GM03348 (cell line): ENCODE results near the gene PHKA2.

Source experiments
- DNase-seq: peaks from one replicate; pipeline ENCODE4 v3.0.0; 2012; ENCODE audit warnings: low spot score

The PHKA2 gene

GRCh38 chrX:18933617-18934016 lies 50.3 kb downstream of the PHKA2 start:
- no peak for DNase-seq

- peak; percentile 39 for DNase-seq
Measured at GRCh38 chrX:18931972-18932371, 51.9 kb downstream of the PHKA2 start.

DNA sequence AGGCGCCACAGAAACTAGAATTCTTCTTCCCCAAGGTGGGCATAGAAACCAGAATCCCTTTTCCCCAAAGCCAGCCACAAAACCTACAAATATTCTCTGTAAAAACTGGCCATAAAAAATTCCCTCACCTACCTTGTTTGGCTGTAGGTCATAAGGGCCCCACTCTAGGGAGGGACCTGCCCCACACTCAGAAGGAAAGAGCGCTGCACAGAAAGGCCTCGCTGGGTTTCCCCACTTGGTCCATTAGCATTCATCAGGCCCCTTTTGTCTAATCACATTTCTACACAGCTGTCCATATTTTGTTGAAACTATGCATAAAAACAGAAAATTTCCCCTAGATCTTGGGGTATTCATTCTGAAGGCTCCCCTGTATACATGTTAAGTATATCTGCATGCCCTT lies 54.1 kb downstream of the PHKA2 start:
- no peak for DNase-seq

- no peak for DNase-seq
Measured at GRCh38 chrX:18927558-18927957, 56.4 kb downstream of the PHKA2 start.

- DNase-seq: no peak
Measured at GRCh38 chrX:18924507-18925088, 59.3 kb downstream of the PHKA2 start.

GRCh38 chrX:18920566-18920965 lies 63.3 kb downstream of the PHKA2 start:
- no peak for DNase-seq

GRCh38 chrX:18920079-18920478 lies 63.8 kb downstream of the PHKA2 start:
- no peak for DNase-seq

DNA sequence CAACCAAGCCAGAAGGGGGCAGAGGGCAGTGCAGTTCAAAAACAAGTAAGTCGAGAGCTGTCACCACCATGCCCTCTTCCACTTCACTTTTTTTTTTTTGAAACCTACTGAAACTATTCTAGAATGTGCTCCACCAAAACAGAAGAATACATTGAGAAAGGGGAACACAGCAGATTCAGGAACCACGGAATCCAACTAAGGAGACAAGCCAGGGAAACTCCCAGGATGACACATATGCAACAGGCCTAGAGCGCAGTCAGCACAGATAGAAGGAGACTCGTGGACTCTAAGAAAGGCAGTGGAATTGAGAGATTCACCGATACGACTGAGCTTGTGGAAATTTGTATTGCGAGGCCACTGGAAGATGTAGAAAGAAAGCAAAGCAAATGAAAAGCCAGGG lies 66.1 kb downstream of the PHKA2 start:
- no peak for DNase-seq

- DNase-seq: no peak
Measured at GRCh38 chrX:18906286-18906685, 77.6 kb downstream of the PHKA2 start.

DNA sequence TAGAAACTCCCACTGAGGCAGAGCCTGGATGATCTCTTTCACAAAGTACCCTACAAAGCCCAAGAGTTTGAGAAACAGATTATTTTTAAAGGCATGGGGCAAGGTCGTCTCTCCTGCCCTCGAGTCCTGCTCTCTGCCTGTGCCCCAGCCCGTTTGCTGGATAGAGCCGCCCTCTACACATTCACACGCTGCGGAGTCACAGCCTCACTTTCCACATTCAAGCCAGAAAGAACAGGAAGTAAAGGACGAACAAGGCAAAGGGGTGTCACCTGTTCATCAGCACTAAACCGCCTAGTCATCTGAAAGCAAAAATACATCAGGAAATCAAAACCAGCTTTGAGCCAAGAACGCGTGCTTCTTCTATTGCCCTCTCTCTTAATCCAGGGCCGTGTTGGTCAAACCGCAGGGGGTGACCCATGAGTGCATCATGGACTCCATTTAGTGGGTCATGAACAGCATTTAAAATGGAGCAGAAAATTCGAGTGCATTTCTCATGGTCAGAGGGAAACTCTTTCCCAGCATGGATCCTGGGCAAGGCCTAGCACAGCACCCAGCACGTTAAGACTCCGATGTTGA lies 83.4 kb downstream of the PHKA2 start:
- DNase-seq: no peak

DNA sequence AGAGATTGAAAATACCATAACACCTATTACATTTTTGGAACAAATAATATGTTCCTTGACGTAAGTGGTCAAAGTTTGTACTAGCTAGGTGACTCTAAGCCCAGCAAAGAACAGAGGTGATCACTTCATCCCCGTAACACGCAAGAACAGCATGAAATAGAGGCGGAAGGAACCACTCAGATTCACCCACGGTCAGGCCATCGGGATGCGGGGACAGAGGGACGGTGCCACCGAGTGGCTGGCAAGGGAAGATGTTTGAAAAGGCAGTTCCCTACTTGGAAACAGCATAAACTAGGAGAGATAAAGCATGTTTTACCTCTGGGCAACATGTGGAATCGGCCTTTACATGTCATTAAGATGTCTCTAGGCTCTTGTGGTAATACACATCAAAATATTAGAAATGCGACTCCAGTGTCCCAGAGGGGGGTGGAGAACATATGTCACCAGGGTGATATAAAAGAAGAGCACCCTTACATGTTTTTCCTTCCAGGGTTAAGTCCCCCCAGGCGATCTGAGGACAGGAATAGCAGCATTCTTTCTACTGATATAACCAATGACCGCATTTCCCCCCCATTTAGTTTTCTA lies 84.0 kb downstream of the PHKA2 start:
- DNase-seq: no peak

DNA sequence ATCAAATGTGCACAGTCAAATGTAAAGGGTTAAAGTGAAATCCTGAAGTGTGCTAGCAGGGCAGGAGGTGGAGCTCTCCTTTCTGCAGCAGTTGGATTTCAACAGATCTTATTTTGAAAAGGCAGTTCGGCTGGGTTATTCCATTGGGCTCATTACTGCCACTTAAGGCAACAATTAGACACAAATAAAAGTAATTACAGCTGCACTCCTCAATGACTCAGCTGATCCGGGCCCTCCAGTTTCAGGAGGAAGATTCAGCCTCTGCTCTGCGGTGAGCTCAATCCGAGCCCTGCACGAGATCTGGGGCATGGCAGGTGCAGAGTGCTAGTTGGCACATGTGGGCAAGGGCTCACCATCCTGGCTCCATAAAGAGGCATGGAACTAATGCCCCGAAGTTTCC lies 85.4 kb downstream of the PHKA2 start:
- no peak for DNase-seq

DNA sequence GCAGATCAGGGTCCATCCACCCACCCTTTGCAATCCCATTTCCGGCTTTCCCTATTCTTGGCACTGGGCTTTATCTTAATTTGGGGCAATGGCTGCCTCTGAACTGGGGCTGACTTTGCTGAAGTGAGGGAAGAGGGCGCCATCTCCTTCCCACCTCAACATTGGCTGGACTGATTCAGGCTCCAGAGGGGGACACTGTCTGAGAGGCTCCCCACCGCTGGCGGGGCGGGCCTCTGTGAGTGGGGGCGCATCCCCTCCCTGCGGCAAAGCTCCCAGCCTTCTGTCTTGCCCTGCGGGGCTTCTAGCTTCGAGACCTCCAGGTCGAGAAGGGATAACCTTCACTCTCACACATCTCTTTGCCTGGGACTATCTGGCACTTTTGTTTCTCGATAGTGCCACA lies 85.8 kb downstream of the PHKA2 start:
- no peak for DNase-seq

DNA sequence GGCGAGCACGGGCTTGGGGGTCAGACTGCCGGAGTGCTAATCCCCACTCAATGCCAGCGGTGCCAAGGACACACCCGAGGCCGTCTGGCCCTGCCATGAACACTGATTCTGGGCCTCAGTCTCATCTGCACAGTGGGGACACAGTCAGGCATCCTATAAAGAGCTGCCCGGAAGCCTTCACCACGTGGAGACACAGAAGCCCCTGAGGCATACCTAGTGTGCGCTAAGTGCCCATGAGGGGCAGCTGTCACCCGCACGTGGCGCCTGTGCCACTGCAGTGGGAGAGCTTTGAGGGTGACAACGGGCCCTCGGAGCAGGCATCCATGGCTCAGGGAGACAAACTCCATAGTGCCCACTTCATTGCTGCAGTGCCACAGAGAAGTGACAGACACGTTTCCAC lies 86.3 kb downstream of the PHKA2 start:
- no peak for DNase-seq

DNA sequence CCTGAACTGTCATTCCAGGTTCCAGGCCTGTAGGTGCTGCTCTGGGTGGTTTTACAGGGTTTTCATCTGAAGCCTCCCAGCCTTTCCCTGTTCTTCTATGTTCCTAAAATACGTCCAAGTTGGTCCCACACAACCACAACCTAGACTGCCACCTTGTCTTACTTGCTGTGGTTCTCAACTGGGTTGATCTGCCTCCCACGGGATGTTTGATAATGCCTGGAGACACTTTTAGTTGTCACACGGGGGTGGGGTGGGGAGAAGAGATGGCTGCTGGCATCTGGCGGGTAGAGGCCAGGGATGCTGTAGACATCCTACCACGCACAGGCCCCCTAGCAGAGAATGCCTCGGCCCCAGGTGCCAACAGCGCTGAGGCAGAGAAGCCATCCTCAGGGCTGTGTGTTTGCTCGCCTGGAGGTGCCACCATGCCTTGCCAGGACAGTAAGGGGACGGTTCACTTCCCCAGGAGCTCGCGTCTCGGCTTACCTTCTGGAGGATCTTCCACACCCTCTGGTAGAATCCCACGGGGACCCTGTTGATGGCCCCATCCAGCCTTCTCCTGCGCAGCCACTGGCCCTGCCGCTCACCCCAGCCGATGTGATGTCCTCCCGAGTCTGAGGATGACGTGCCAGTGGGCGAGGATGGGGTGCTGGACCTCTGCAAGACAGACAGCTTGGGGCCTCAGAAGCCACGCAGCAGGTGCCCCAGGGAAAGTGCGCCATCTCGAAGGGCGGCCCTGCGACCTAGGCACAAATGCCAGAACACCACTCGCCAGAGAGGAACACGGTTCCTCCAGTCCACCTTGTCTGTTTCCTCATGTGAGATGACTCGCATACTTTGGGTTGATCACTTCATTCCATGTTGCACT lies 87.0 kb downstream of the PHKA2 start:
- DNase-seq: no peak

DNA sequence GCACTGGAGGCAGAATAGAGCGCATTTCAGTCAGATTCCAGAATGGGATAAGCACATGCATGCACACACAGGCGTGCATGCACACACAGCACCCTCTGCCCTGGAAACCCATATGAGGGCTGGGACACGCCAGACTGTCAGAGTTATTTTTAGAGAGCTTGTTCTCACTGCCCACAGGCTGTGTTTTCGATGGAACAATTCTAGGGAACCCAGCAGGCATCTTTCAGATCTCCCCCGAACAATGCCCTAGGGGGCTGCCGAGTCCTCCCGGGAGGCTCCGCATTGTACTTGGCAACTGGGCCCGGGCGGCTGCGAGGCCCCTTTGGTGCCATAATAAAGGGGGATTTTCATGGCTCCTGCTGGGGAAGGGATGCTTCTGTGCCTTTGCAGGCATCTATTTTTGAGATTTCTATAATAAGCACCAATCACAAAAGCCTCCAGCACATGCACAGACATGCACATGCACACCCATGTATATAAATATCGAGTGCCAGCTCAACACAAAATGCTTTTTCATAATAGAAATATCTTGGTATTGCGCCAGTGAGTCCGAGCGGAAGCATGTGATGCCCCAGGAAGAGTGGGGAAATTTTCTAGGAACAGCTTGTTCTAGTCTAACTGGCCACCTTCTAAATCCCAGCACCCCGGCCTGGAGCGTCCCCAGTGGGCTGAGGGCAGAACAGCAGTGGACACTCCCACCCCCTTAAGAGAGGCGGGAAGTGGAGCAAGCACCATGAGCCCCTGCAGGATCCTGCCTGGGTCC lies 88.5 kb downstream of the PHKA2 start:
- DNase-seq: peak; percentile 20

- DNase-seq: no peak
Measured at GRCh38 chrX:18894156-18894555, 89.8 kb downstream of the PHKA2 start.

DNA sequence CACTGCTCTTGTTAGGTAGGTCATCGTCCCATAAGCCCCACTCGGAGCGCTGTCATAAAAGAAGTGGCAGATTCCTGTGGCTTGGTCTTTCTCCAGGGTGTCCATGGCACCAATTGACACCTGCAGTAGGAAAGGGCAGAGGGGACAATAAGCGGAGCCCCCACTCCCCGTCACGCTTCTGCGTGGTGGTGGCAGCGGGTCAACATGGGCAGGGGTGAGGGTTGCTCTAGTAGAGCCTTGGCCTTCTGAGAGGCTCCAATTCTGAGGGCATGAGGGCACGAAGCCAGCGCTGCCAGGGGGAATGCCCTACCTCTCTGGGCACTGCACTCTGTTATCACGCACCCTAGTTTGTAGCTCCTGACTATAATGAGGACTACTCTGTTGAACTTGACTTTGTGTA lies 90.4 kb downstream of the PHKA2 start:
- DNase-seq: no peak

- no peak for DNase-seq
Measured at GRCh38 chrX:18892899-18893298, 91.0 kb downstream of the PHKA2 start.

DNA sequence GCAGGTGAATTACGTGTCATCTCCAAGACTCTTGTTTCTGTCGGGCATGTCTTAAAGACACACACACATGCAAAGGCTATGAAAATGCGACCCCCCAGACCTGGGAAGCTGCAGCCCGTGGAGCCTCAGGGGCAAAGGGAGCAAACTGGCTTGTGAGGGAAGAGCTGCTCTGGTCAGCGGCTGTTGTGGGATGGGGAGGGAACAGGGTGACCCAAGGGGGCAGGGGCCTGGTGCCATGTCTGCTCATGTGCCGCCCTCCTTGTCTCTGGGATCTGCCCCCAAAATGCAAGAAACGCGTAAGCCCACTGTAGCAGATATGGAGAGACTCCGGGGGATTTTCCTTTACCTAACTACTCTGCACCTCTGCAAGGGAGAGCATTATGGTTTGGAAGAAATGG lies 92.4 kb downstream of the PHKA2 start:
- DNase-seq: no peak

DNA sequence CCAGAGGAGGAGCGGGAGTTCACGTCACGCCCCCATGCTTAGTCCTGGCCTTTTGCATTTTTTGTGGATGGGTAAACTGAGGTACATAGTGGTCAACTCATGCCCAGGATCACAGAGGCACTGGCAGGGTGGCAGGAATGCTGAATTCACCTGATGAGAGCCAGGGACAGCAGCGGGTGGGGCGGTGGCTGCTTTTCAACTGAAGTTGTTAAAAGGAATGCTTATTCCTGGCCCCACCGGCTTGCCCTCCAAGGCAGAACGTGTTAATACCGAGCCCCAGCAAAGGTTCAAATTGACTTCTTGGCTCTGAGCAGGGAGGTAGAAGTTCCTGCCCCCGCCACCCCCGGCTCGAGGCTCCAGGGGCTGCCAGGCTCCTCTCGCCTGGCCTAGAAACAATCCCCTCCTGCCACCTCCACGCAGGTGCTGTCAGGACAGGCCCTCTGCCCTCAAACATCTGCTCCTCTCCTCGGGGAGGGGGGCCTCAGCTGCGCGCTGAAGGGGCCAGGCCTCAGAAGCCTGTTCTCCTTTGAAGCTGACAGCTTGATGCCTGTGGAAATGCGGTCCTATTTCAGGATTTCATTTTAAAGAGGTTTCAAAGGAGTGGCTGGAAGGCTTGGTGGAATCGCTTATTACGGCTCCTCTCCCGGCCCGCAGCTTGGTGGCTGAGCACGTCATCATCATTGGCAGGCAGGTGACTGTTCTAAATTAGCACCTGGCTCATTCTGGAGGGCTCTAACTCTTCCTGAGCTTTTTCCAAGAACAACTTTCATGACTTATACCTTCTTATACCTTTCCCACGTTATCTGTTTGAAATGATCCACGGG lies 93.0 kb downstream of the PHKA2 start:
- DNase-seq: no peak

GRCh38 chrX:18890049-18890381 lies 93.9 kb downstream of the PHKA2 start:
- DNase-seq: no peak
